Thymus (tissue), 11 donors: Measurements from ENCODE around the gene BPI. TPM values are rescaled to one million over a fixed set of nuclear protein-coding genes. Genes with fewer than 3 reads are reported as not detected.

ENCODE experiments used
- DNase-seq, 9 donors: peaks; one replicate each; pipeline ENCODE4 v3.0.0-alpha.2; 2013; ENCODE audit warnings: low spot score in 9 of 9, low read depth in 6 of 9, missing footprints in 1 of 9
- H3K27ac ChIP-seq, 2 donors: one replicate each; pipeline ENCODE4 v1.5.1; 2013; ENCODE audit warnings: control low read depth in 1 of 2, low read depth in 1 of 2, low read length in 1 of 2, mild to moderate bottlenecking in 1 of 2, moderate library complexity in 1 of 2
- H3K27me3 ChIP-seq, 2 donors: one replicate each; pipeline ENCODE4 v1.5.1; 2013; ENCODE audit warnings: low read length in 1 of 2; ENCODE audit not compliant: control insufficient read depth in 2 of 2, insufficient read depth in 1 of 2
- H3K36me3 ChIP-seq, 2 donors: one replicate each; pipeline ENCODE4 v1.5.1; 2013; ENCODE audit warnings: low read length in 1 of 2, mild to moderate bottlenecking in 1 of 2, moderate library complexity in 1 of 2; ENCODE audit not compliant: control insufficient read depth in 2 of 2, insufficient read depth in 2 of 2
- H3K4me1 ChIP-seq, 2 donors: one replicate each; pipeline ENCODE4 v1.5.1; 2013; ENCODE audit warnings: low read length in 2 of 2; ENCODE audit not compliant: control insufficient read depth in 2 of 2, insufficient read depth in 2 of 2
- H3K4me3 ChIP-seq, 2 donors: one replicate each; pipeline ENCODE4 v1.5.1; 2013; ENCODE audit warnings: low read length in 2 of 2, control low read depth in 1 of 2, mild to moderate bottlenecking in 1 of 2
- H3K9me3 ChIP-seq, 2 donors: one replicate each; pipeline ENCODE4 v1.5.1; 2013; ENCODE audit warnings: low read length in 1 of 2, mild to moderate bottlenecking in 1 of 2; ENCODE audit not compliant: control insufficient read depth in 2 of 2, insufficient read depth in 1 of 2
- WGBS: extraction: QIAGEN DNeasy Blood & Tissue Kit; methylation state at CpG from one replicate; pipeline ENCODE4 v1.1.7; 2013; 5-methylcytosine and 5-hydroxymethylcytosine counted together
- polyA plus RNA-seq: library from polyadenylated mRNA; stranded (reverse); fragments of 200-250 nt; gene quantifications from one replicate; pipeline ENCODE4 v1.2.3, GENCODE V29; 2013
- total RNA-seq: library from RNA; stranded (reverse); fragments of 120-200 nt; gene quantifications from one replicate; pipeline ENCODE4 v1.2.4, GENCODE V29; 2013
- donor health status: healthy.

Gene BPI
- total and polyA plus RNA-seq, 2 donors, result 0.57 to 2.1 TPM

GRCh38 chr20:38342713-38343310, 38.9 kb downstream of the BPI start:
- Histone ChIP-seq H3K27me3 (no peaks in the 10 kb centered on the region), H3K4me3 (no peak overlapping the region), H3K27ac (no peak overlapping the region), H3K36me3 (no peaks in the 10 kb centered on the region), H3K9me3 (peaks cover 0 to 5% of the 10 kb centered on the region in 2 donors), H3K4me1 (no peaks in the 10 kb centered on the region)
- WGBS, result 88% methylated on average over 5 of the region's 5 CpGs
- no peak for DNase-seq

- no peak overlapping the region for H3K4me3 ChIP-seq
- no peaks in the 10 kb centered on the region for H3K36me3 ChIP-seq
- 83% methylated on average over 16 of the region's 16 CpGs for WGBS
- no peaks in the 10 kb centered on the region for H3K4me1 ChIP-seq
- H3K27ac ChIP-seq, result no peak overlapping the region
- H3K9me3 ChIP-seq, result no peaks in the 10 kb centered on the region
- DNase-seq, result no peak
- no peaks in the 10 kb centered on the region for H3K27me3 ChIP-seq
These were observed 39.6 kb downstream of the BPI start for GRCh38 chr20:38343311-38344106.

- Histone ChIP-seq H3K36me3 (no peaks in the 10 kb centered on the region), H3K9me3 (no peaks in the 10 kb centered on the region), H3K27ac (no peak overlapping the region), H3K27me3 (no peaks in the 10 kb centered on the region), H3K4me1 (no peaks in the 10 kb centered on the region), H3K4me3 (no peak overlapping the region)
- DNase-seq, result no peak
- WGBS, result 97% methylated on average over 5 of the region's 5 CpGs
These were observed 40.2 kb downstream of the BPI start for GRCh38 chr20:38344107-38344701.

GRCh38 chr20:38345643-38346042, 41.7 kb downstream of the BPI start:
- 80% methylated on average over 2 of the region's 2 CpGs for WGBS
- no peaks in the 10 kb centered on the region for H3K4me1 ChIP-seq

GRCh38 chr20:38346247-38346651, 42.3 kb downstream of the BPI start, which contains the start of gene LBP:
TSS of gene LBP (plus strand) at chr20:38346482. CDS start at chr20:38346517, 35 bp downstream.
- H3K27ac ChIP-seq, result no peak within 1 kb of the TSS
- H3K36me3 ChIP-seq, result no peaks in the 10 kb centered on the region
- no peak for DNase-seq
- H3K4me3 ChIP-seq, result no peak within 1 kb of the TSS
- no peaks in the 10 kb centered on the region for H3K9me3 ChIP-seq
- H3K4me1 ChIP-seq, result no peaks in the 10 kb centered on the region
- no peaks in the 10 kb centered on the region for H3K27me3 ChIP-seq
- 86% methylated on average over 8 of the region's 8 CpGs for WGBS

More at GRCh38 chr20:38345643-38346042, 41.7 kb downstream of the BPI start:
- Histone ChIP-seq H3K4me3 (no peak overlapping the region), H3K36me3 (no peaks in the 10 kb centered on the region), H3K27me3 (no peaks in the 10 kb centered on the region), H3K9me3 (no peaks in the 10 kb centered on the region), H3K27ac (no peak overlapping the region)
- no peak for DNase-seq

GRCh38 chr20:38346741-38347140, 42.8 kb downstream of the BPI start:
- Histone ChIP-seq H3K4me3 (no peak overlapping the region), H3K27ac (no peak overlapping the region), H3K27me3 (no peaks in the 10 kb centered on the region), H3K9me3 (no peaks in the 10 kb centered on the region), H3K4me1 (no peaks in the 10 kb centered on the region), H3K36me3 (no peaks in the 10 kb centered on the region)
- DNase-seq, result no peak
- 91% methylated on average over 4 of the region's 4 CpGs for WGBS

GRCh38 chr20:38349856-38350255, 45.9 kb downstream of the BPI start:
- Histone ChIP-seq H3K27me3 (no peaks in the 10 kb centered on the region), H3K36me3 (no peaks in the 10 kb centered on the region), H3K4me3 (no peak overlapping the region), H3K27ac (no peak overlapping the region), H3K4me1 (no peaks in the 10 kb centered on the region), H3K9me3 (no peaks in the 10 kb centered on the region)
- 91% methylated on average over 5 of the region's 5 CpGs for WGBS
- no peak for DNase-seq

- 90% methylated on average over 15 of the region's 15 CpGs for WGBS
- no peaks in the 10 kb centered on the region for H3K9me3 ChIP-seq
- no peak overlapping the region for H3K27ac ChIP-seq
- H3K27me3 ChIP-seq, result no peaks in the 10 kb centered on the region
- no peak overlapping the region for H3K4me3 ChIP-seq
- no peaks in the 10 kb centered on the region for H3K36me3 ChIP-seq
- DNase-seq, result no peak
- no peaks in the 10 kb centered on the region for H3K4me1 ChIP-seq
These were observed 47.2 kb downstream of the BPI start for GRCh38 chr20:38350879-38351775.
